GM18861 (cell line): ENCODE data around the gene KCNMA1.
"Not testable (repeated sequence)": the region's sequence is repeated elsewhere in the genome, so short reads cannot be mapped to it uniquely, and the experiment has no call there.

Source experiments
- ATAC-seq: cut with Tn5 transposase; IDR thresholded peaks from one replicate; pipeline ENCODE4 v1.9.1; 2021; ENCODE audit not compliant: unreplicated experiment

KCNMA1 gene

DNA sequence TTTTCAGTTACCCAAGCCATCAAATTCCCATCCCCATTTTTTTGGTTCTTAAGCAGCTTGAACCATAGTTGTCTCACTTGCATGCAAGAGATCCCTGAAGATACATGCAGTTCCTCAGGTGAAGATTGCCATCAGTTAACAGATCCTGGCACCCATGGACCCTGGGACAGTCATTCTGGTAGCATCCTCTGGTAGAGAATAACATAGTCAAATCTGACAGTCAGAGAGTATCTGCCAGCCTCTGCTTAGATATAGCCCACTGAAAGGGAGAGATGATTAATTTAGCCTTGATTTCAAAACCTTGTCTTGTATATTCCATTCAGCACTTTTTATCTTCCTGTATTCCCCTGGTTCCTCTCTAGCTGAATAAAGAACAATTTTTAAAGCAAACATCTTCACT lies 280.4 kb downstream of the KCNMA1 start:
- ATAC-seq: no peak

DNA sequence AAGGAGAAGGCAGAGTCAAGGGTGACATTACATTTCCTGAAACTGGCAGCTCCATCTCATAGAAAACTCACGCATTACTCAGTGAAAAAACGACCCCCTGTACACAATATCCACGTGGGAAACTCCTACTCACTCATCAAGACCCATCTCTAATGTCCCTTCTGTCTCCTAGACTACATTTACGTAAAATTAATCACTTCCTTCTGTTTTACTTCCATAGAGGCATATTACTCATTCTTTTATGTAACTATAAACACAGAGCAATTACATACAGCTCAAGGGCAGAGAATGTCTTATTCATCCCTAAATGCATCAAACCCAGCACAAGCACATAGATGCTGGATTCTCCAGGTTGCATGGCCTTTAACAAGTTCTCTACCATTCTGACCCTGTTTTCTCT lies 281.8 kb downstream of the KCNMA1 start:
- no peak for ATAC-seq

DNA sequence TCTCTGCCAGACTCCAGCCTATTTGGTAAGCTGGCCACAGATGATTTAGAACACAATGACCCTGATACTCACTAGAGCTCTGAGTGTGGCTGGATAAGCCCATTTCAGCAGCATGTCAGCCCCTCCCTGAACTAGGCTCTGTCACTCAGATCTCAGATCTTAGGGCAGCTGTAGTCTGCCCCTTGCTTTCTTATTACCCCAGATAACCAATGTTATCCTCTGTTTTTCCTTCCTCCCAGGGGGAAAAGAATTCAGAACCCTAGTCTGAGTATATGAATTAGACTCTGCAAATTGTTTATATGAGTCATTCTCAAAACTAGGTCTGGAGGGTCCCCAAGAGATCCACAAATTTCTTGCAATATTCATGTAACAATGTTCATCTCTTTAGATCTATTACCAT lies 286.2 kb downstream of the KCNMA1 start:
- no peak for ATAC-seq

DNA sequence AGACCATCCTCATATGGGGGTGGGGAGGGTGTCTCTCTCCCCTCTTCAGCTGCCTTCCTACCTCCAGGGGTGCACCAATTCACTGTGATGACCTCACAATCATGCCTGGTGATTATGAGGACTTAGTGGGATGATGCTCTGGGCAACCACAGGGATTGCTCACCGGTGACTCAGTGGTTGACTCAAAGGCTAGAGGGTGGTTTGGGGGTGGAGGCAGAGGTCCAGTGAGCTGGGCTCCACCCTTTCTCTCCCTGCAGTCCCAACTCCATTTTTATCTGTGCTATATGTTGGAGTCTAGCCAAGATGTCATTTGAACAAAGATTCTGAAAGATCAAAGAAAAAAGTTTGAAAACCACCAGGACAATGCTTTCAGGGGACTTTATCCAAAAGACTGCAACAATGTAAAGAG lies 286.9 kb downstream of the KCNMA1 start:
- ATAC-seq: no peak

DNA sequence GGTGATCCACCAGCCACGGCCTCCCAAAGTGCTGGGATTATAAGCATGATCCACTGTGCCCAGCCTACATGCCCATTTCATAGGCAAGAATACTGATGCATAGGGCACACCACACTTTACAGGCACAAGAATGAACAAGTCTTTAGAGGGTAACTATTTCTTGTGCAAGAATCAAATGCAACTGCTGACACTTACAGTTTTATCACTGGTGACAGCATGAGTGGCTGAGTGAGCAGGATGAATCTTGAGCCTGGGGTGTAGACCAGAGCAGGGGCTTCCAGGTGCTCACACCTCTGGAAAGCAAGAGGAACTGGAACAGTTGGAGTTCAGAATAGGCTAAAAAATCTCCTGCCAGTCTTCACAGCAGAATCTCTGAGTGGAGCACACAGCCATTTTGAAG lies 287.5 kb downstream of the KCNMA1 start:
- no peak for ATAC-seq

DNA sequence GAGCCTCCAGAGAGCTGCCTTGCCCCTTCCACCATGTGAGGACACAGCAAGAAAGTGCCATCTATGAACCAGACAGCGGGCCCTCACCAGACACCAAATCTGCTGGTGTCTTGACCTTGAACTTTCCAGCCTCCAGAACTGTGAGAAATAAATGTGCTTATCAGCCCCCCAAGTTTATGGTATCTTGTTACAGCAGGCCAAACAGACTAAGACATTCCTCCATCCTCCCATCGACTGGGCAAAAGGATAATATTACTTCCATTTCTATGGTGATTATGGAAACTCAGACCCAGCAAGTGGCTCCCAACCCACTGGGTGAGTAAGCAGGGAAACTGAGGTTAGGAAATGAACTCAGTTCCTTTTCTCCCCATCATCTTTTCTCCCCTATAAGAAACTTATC lies 288.4 kb downstream of the KCNMA1 start:
- no peak for ATAC-seq

DNA sequence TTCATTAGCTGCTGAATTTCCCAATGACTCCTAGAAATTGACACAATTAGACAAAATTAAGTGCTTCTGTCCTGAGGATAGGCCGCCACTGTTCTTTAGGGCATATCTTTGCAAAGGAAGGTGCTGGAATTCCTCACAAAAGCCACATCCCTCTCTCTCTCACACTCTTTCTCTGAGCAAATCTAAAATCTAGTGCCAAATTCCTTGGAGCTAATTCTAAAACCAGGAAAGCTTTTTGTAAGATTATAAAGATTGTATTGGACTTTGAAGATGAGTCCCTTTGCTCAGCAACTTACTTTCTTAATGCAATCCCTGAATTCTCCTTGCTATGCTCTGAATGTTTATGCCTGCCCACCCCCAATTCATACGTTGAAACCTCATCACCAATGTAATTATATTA lies 288.9 kb downstream of the KCNMA1 start:
- no peak for ATAC-seq

DNA sequence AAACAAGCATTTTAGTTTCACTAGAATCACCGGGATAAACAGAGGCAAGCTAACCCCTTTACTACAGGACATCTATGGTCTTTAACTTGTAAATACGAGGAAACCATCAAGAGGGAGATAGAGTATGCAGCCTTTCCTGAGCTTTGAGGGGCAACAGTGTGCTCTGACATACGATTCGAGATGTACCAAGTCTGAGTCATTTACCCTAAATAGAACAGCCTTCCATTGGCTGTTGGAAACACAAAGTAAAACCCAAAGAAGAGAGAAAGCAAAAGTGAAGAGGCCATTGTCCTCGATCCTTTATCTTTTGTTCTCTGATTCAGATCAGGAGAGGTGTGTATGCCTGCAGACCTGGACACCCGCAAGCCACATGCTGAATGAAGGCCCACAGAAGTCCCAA lies 289.5 kb downstream of the KCNMA1 start:
- ATAC-seq: no peak

DNA sequence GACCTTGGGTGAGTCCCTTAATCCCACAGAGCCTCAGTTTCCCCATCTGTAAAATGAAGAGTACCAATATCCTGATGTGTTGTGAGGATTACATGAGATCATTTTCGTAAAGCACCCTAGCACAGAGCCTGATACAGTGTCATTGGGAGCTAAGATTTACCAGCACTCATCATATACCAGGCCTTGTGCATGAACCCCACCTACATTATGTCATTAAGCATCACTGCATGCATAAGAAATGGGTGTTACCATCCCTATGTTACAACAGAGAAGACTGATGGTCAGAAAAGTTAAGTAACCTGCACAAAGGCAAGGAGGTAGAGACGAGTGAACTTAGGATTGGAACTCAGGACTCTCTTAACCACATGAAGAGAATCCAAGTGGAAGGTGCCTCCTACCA lies 290.6 kb downstream of the KCNMA1 start:
- ATAC-seq: no peak

DNA sequence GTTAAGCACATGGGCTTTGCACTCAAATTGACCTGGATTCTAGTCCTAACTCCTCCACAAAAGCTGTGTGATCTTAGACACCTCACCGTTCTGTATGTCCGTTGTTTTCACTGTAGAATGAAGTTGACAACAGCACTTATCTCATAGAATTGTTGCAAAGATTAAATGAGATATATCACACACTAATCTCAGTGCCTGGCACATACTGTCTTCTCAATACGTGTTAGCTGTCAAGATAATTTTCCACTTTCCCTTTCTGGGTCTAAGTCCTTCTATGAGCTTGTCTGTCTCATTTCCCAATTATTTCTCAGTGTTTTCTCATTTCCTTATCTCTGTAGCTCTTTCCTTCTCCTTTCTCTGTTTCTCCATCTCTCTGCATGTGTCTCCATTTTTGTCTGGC lies 296.6 kb downstream of the KCNMA1 start:
- no peak for ATAC-seq

DNA sequence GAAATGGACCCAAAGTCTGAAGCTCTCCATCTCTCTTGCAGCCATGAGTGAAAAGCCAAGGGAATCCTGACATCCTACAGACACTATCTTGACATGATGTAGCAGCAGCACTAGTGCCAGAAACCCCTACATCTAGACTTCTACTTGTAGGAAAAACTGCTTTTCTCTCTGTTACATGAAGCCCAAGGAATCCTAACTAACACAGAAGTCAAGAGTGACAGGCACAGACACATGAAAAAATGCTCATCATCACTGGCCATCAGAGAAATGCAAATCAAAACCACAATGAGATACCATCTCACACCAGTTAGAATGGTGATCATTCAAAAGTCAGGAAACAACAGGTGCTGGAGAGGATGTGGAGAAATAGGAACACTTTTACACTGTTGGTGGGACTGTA lies 297.7 kb downstream of the KCNMA1 start:
- not testable (repeated sequence) for ATAC-seq

DNA sequence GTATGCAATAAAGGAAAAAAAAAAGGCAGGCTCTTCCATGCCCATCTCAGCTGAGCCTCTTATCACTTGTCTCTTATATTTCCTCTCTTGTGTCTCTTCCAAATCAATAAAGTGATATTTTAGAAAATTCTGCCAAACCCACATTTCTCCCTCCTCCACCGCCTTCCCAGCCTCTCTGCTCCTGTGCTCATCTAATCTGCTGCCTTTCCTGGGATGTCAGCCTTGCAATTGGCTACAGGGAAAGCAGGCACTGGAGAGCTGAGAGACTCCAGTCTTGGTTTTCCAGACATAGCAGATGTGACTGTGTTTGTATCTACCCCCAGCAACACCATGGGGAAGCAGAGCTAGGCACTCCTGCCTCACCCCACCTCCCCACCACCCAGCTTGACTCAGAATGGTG lies 298.4 kb downstream of the KCNMA1 start:
- ATAC-seq: no peak

DNA sequence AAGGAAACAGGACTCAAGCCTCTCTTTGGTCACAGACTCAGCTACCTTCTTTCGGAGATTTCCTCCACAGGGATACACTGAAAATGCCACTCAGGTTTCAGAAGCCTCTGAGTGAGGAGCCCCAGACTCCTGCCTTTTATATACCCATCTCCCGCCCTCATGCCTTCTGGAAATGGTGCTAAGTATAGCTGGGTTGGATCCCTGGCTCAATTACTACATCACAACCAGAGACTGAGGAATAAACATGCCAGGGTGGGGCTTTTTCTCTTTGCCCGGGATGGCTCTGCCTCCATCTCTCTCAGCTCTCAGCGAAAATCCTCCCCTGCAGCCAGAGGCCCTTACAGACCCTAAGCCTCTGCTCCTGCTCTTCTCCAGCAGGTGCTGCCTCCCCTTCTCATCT lies 299.5 kb downstream of the KCNMA1 start:
- ATAC-seq: no peak

DNA sequence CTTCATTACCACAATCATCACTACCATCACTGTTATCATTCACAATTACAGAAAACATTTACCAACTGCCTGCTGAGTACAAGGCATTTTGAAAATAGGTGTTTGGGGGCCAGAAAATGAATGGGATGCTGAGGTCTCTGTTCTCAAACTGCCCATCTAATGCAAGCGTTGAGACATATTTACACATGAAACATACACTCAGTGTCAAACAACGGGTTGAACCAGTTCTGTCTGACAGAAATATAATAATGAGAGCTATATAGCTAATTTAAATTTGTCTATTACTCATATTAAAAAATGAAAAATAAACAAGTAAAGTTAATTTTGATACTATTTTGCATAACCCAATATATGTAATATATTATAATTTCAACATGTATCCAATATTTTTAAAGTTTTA lies 303.1 kb downstream of the KCNMA1 start:
- no peak for ATAC-seq

DNA sequence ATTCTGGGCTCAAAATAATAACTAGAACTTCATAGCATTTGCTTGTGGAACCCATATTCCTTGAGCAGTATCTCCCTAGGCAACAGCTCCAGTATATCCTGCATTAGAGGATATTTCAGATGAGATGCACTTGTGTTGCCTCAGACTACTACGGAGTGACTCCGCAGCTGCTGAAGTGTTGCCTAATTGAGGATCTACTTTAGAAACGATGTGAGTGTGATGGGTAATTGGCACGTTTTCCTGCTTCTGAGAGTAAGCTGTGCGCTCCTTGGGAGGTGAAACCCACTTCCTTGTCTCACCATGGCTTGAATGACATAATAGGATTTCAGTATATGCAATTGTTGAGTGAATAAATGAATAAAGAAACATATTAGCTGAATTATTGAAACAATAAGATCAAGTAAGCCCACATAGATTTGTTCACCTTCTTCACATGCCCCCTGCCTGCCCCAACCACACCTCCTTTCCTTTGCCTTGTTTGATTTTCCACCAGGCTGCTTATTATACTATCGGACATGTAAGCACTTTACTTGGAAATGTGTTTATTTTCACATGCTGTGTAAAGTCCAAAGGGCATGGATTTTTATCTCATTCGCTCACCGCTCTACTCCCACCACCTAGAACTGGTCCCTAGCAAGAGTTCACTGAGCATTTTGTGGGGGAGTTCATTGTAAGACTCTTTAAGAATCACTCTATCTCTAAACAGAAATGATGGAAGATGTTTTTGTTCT lies 303.8 kb downstream of the KCNMA1 start:
- ATAC-seq: no peak

DNA sequence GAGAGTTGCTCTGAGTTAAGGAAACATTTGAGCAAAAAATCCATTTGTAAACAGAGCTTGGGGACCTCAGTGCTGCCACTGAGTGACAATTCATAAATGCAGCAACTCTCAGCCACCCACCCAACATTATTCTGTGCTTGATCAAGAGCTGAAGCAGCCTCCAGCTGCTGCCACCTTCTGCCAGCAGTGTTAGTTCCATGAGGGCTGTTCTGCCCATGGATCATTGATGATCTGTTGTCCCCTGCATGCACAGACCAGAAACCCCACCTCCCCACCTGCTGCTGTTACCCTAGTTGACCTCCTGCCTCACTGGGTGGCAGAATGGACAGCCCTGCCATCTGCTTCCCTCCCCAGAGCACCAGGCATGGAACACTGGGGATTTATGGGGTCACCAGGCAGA lies 305.4 kb downstream of the KCNMA1 start:
- ATAC-seq: no peak

DNA sequence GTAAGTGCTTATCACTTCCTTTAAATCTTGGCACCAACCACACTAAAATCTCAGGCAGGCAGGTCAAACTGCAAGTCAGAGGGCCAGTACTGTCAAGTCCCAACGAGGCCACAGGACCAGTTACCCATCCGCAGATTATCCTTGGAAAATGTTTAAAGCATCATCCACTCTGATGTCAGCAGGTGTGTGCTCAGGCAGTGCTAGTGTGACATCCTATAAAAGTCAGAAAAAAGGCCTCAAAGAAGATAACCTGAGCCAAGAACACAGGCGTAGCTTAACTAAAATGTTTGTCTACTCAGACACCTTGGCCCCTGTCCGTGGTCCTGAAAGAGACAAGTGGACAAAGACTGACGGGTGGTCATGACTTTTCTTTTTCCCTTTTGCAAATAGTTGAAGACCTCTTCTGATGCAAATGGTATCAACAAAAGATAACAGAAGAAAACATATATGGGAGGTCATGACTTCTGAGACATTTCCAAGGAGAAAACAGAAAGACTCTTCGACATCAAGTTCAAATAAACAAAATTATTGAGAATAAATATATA lies 309.3 kb downstream of the KCNMA1 start:
- no peak for ATAC-seq

DNA sequence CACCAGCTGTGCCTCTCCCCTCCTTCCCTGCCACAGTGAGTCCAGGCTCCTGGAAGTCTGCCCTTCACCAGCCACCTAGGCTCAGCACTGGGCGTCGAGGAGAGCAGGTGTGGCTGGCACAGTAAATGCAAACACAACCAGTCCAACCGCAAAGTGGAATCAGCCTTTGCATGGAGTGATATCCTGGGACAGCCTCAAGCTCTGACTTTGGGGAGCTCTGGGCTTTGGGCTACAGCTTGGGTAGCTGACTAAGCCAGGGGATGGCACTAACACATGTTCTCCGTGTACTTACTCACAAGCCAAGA lies 312.4 kb downstream of the KCNMA1 start:
- ATAC-seq: no peak

DNA sequence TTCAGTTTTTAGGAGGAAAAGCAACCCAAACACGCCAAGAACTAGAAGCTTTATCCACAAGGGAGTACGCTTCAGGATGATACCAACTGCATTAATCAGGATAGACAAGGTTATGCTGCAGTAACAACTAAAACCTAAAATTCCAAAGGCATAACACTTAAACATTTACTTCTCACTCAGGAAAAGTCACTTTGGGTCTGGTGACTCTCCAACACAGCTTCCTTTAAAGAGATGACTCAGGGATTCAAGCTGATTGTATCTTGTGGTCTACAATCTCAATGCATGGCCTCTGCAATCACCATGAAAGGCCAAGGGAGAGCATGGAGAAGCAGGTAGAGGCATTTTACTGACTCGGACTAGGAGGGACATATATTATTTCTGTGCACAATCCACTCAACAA lies 315.8 kb downstream of the KCNMA1 start:
- no peak for ATAC-seq

DNA sequence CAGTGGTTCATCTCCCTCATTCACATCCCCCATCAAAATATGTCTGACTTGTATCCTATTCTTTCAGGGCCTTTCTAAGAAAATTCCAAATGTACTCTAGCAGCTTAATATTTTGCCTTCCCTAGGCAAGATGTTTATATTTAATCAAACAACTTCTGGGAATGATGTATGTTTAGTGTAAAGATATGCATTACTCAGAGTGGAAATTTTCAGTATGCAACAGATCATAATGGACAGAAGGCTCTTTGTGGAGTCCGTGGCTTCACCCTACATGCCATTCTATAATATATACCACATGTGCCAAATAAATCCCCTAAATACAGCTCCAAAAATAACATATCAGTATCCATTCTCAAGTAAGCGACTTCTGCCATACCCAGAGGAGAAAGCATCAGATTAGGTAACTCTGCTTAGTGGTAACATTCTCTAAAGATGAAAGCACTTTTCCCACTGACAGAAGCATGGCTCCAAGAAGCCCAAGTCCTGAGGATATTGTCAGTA lies 316.6 kb downstream of the KCNMA1 start:
- ATAC-seq: no peak

DNA sequence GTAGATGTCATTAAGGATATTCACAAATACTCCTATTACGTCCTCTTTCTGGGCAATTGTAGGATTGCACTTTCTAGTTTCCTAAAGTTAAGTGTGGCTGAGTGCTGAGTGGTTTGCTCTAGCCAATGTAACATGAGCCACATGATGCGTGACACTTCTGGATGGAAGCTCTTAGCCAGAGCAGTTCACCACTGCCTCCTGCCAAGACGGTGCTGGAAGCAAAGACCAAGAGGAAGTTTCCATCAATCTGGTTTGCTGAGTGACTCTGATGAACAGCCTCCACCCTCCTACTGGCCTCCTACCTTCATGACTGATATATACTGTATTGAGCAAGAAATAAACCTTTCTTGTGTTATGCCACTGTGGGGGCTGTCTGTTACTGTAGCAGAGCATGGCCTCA lies 318.1 kb downstream of the KCNMA1 start:
- ATAC-seq: no peak

DNA sequence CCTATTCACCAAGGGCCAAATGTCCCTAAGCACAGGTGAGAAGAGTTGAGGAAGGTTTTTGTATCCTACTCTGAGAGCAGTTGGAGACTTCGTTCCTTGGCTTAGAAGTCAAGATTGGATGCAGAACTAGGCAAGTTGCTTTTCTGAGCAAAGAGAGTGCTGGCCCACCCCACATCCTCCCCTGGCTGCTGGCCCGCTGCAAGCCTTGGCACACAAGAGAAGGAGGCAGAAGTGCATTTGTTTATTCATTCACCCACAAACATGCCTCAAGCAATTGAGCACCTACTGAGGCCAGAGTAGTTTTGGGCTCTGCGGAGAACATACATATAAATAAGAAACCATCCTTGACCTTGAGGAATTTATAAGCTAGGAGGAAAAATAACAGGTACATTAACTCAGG lies 318.9 kb downstream of the KCNMA1 start:
- no peak for ATAC-seq

DNA sequence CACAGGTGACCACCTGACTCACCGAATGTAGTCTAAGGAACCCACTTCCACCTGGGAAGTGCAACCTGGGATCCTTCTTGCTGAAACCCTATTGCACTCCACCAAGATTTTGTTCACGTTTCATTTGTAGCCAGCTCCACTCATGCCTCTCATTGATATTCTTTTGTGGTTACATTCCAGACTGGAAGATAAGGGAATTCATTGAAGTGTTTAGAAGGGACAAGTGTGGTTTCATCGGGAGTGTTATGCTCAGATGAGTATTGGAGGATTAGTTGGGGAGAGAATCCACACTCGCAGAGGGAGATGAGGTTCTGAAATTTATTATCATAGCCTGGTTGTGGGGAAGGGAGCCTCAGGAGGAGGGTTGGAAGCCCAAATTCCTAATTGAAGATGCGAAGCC lies 320.4 kb downstream of the KCNMA1 start:
- ATAC-seq: no peak
